Measurements from ENCODE around the gene CLCF1. TPM values are rescaled to one million over a fixed set of nuclear protein-coding genes. Genes with fewer than 3 reads are reported as not detected.
"Not testable (repeated sequence)": the region's sequence is repeated elsewhere in the genome, so short reads cannot be mapped to it uniquely, and the experiment has no call there.

Gene CLCF1
- total RNA-seq, 2 experiments from 2014 or later: 0.09 to 0.27 TPM

- peaks cover 75% of the 10 kb centered on the region for H3K4me1 Mint-ChIP-seq
- intact Hi-C loops (cut with DNase I, micrococcal nuclease): loop anchor here in 1 of 2 experiments (10.0 kb wide), 1 partner anchor 716 kb away; the partner anchor contains the start of gene CHKA
- ATAC-seq: peak; percentile 1
- peak overlapping the region; percentile 87 for H3K27ac Mint-ChIP-seq
- H3K9me3 Mint-ChIP-seq (ENCODE audit: low read depth): no peaks in the 10 kb centered on the region
- H3K36me3 Mint-ChIP-seq (ENCODE audit: low read depth): peaks cover 43% of the 10 kb centered on the region
- no peaks in the 10 kb centered on the region for H3K27me3 Mint-ChIP-seq
- ChIA-PET CTCF (interaction anchor here (0.6 to 2.1 kb wide), 9 partner anchors 10 to 141 kb away, joined by 3 to 10 read pairs (median 3); no protein-coding TSS in a partner anchor), POLR2A (interaction anchor here (0.9 to 3.0 kb wide), 2 partner anchors 10 to 28 kb away, joined by 3 to 13 read pairs; no protein-coding TSS in a partner anchor)
- peak; percentile 52 for DNase-seq
- H3K4me3 Mint-ChIP-seq: peak overlapping the region; percentile 85
These were observed 35.2 kb upstream of the CLCF1 start for GRCh38 chr11:67408437-67409200.

- DNase-seq (no peak), ATAC-seq (no peak)
- peak overlapping the region; percentile 85 for H3K4me3 Mint-ChIP-seq
- ChIA-PET POLR2A (interaction anchor here (0.6 to 3.0 kb wide), 4 partner anchors 11 to 43 kb away, joined by 3 to 13 read pairs (median 4); partner anchors contain the start of genes PTPRCAP and RPS6KB2), CTCF (interaction anchor here (0.6 to 2.1 kb wide), 8 partner anchors 10 to 100 kb away, joined by 3 to 10 read pairs (median 4); partner anchors contain the start of gene PITPNM1)
- H3K36me3 Mint-ChIP-seq (ENCODE audit: low read depth): peaks cover 43% of the 10 kb centered on the region
- H3K27me3 Mint-ChIP-seq: no peaks in the 10 kb centered on the region
- H3K27ac Mint-ChIP-seq: peak overlapping the region; percentile 87
- intact Hi-C loops (cut with DNase I, micrococcal nuclease): loop anchor here (1.0 to 10.0 kb wide), 3 partner anchors 9 to 717 kb away; partner anchors contain the start of gene CHKA (in 1 of the 2)
- H3K9me3 Mint-ChIP-seq (ENCODE audit: low read depth): no peaks in the 10 kb centered on the region
- H3K4me1 Mint-ChIP-seq: peaks cover 74% of the 10 kb centered on the region
These were observed 34.3 kb upstream of the CLCF1 start for GRCh38 chr11:67407688-67408163.

- no peak for ATAC-seq
- H3K27me3 Mint-ChIP-seq: no peaks in the 10 kb centered on the region
- peak overlapping the region; percentile 85 for H3K4me3 Mint-ChIP-seq
These were observed 33.7 kb upstream of the CLCF1 start for GRCh38 chr11:67406969-67407687.

GRCh38 chr11:67406420-67406968 lies 33.1 kb upstream of the CLCF1 start:
- intact Hi-C loops (cut with DNase I, micrococcal nuclease): loop anchor here (2.0 to 10.0 kb wide), 2 partner anchors 32 to 718 kb away; partner anchors contain the start of gene CHKA (in 1 of the 2)
- peak; percentile 18 for DNase-seq
- ChIA-PET CTCF (interaction anchor here (1.2 to 1.3 kb wide), 3 partner anchors 12 to 63 kb away, joined by 3 to 8 read pairs (median 4); no protein-coding TSS in a partner anchor), POLR2A (interaction anchor here (0.6 kb wide), 1 partner anchor 178 kb away, joined by 8 read pairs; no protein-coding TSS in a partner anchor)
- Mint-ChIP-seq H3K36me3 (ENCODE audit: low read depth) (peaks cover 43% of the 10 kb centered on the region), H3K9me3 (ENCODE audit: low read depth) (no peaks in the 10 kb centered on the region), H3K4me3 (peak overlapping the region; percentile 85), H3K27ac (peak overlapping the region; percentile 87), H3K27me3 (no peaks in the 10 kb centered on the region), H3K4me1 (peaks cover 65% of the 10 kb centered on the region)
- ATAC-seq: no peak

More at GRCh38 chr11:67406969-67407687, 33.7 kb upstream of the CLCF1 start:
- ChIA-PET CTCF (interaction anchor here (1.0 to 1.3 kb wide), 6 partner anchors 11 to 98 kb away, joined by 3 to 8 read pairs (median 4); partner anchors contain the start of gene PITPNM1), POLR2A (interaction anchor here (0.6 to 3.0 kb wide), 5 partner anchors 11 to 178 kb away, joined by 3 to 13 read pairs (median 4); partner anchors contain the start of genes PTPRCAP and RPS6KB2)
- H3K36me3 Mint-ChIP-seq (ENCODE audit: low read depth): peaks cover 43% of the 10 kb centered on the region
- H3K9me3 Mint-ChIP-seq (ENCODE audit: low read depth): no peaks in the 10 kb centered on the region
- intact Hi-C loops (cut with DNase I, micrococcal nuclease): loop anchor here (1.0 to 10.0 kb wide), 3 partner anchors 9 to 718 kb away; partner anchors contain the start of gene CHKA (in 1 of the 2)
- peaks cover 71% of the 10 kb centered on the region for H3K4me1 Mint-ChIP-seq
- peak overlapping the region; percentile 87 for H3K27ac Mint-ChIP-seq
- DNase-seq: peak; percentile 61

- intact Hi-C loops (cut with DNase I, micrococcal nuclease): loop anchor here (2.0 to 10.0 kb wide), 2 partner anchors 33 to 719 kb away; partner anchors contain the start of gene CHKA (in 1 of the 2)
- peaks cover 45% of the 10 kb centered on the region for H3K36me3 Mint-ChIP-seq (ENCODE audit: low read depth)
- H3K27me3 Mint-ChIP-seq: no peaks in the 10 kb centered on the region
These were observed 32.4 kb upstream of the CLCF1 start for GRCh38 chr11:67405688-67406339.

GRCh38 chr11:67405196-67405567 lies 31.8 kb upstream of the CLCF1 start:
- intact Hi-C loops (cut with DNase I, micrococcal nuclease): loop anchor here in 1 of 2 experiments (10.0 kb wide), 1 partner anchor 720 kb away; the partner anchor contains the start of gene CHKA
- Mint-ChIP-seq H3K4me3 (peak overlapping the region; percentile 85), H3K36me3 (ENCODE audit: low read depth) (peaks cover 50% of the 10 kb centered on the region), H3K4me1 (peaks cover 58% of the 10 kb centered on the region), H3K27me3 (no peaks in the 10 kb centered on the region), H3K27ac (peak overlapping the region; percentile 87), H3K9me3 (ENCODE audit: low read depth) (no peaks in the 10 kb centered on the region)
- no peak for ATAC-seq
- ChIA-PET POLR2A (interaction anchor here (0.6 to 2.5 kb wide), 3 partner anchors 8 to 14 kb away, joined by 4 to 14 read pairs (median 6); partner anchors contain the start of gene RAD9A), CTCF (interaction anchor here (1.0 to 5.2 kb wide), 6 partner anchors 9 to 164 kb away, joined by 3 to 34 read pairs (median 4); partner anchors contain the start of gene POLD4)
- DNase-seq: peak; percentile 57

More at GRCh38 chr11:67405688-67406339, 32.4 kb upstream of the CLCF1 start:
- H3K27ac Mint-ChIP-seq: peak overlapping the region; percentile 87
- no peaks in the 10 kb centered on the region for H3K9me3 Mint-ChIP-seq (ENCODE audit: low read depth)
- DNase-seq (no peak), ATAC-seq (no peak)
- POLR2A ChIA-PET: interaction anchor here (2.5 kb wide), 1 partner anchor 14 kb away, joined by 14 read pairs; no protein-coding TSS in a partner anchor
- H3K4me1 Mint-ChIP-seq: peaks cover 58% of the 10 kb centered on the region
- H3K4me3 Mint-ChIP-seq: peak overlapping the region; percentile 85
- CTCF ChIA-PET: interaction anchor here (1.0 to 5.2 kb wide), 5 partner anchors 10 to 165 kb away, joined by 3 to 34 read pairs (median 4); partner anchors contain the start of gene POLD4

- Mint-ChIP-seq H3K4me3 (peak overlapping the region; percentile 85), H3K9me3 (ENCODE audit: low read depth) (no peaks in the 10 kb centered on the region), H3K4me1 (peaks cover 58% of the 10 kb centered on the region), H3K36me3 (ENCODE audit: low read depth) (peaks cover 49% of the 10 kb centered on the region), H3K27ac (peak overlapping the region; percentile 87), H3K27me3 (no peaks in the 10 kb centered on the region)
- ChIA-PET POLR2A (interaction anchor here (0.6 to 2.5 kb wide), 5 partner anchors 9 to 63 kb away, joined by 3 to 14 read pairs (median 4); partner anchors contain the start of gene RAD9A), CTCF (interaction anchor here (1.0 to 5.2 kb wide), 11 partner anchors 9 to 164 kb away, joined by 3 to 34 read pairs (median 5); partner anchors contain the start of genes PITPNM1, POLD4 and RAD9A)
- ATAC-seq (peak; percentile 1), DNase-seq (peak; percentile 78)
- intact Hi-C loops (cut with DNase I, micrococcal nuclease): loop anchor here (5.0 to 10.0 kb wide), 4 partner anchors 83 to 720 kb away; partner anchors contain the start of genes CHKA (in 1 of the 2) and KDM2A (in 1 of the 2)
These were observed 31.3 kb upstream of the CLCF1 start for GRCh38 chr11:67404515-67405195.

GRCh38 chr11:67403085-67403484 lies 29.7 kb upstream of the CLCF1 start:
- POLR2A ChIA-PET: interaction anchor here (0.7 to 2.5 kb wide), 3 partner anchors 9 to 16 kb away, joined by 3 to 14 read pairs (median 3); no protein-coding TSS in a partner anchor
- H3K4me1 Mint-ChIP-seq: peaks cover 55% of the 10 kb centered on the region

More at GRCh38 chr11:67403085-67403484, 29.7 kb upstream of the CLCF1 start:
- H3K4me3 Mint-ChIP-seq: peak overlapping the region; percentile 85
- not testable (repeated sequence) for H3K27me3 Mint-ChIP-seq; H3K9me3 Mint-ChIP-seq (ENCODE audit: low read depth); ATAC-seq
- CTCF ChIA-PET: interaction anchor here (1.0 to 5.2 kb wide), 8 partner anchors 10 to 103 kb away, joined by 3 to 34 read pairs (median 6); partner anchors contain the start of genes PITPNM1, RAD9A and RPS6KB2
- intact Hi-C loops (cut with DNase I, micrococcal nuclease): loop anchor here (1.0 to 10.0 kb wide), 8 partner anchors 18 to 722 kb away; partner anchors contain the start of genes CHKA (in 1 of the 2), KDM2A (in 1 of the 2) and NDUFV1 (in 1 of the 2)
- DNase-seq: peak; percentile 28
- H3K36me3 Mint-ChIP-seq (ENCODE audit: low read depth): peaks cover 54% of the 10 kb centered on the region
- H3K27ac Mint-ChIP-seq: peak overlapping the region; percentile 87

Data from activated CD4-positive, alpha-beta T cell treated with anti-CD3 and anti-CD28 coated beads for 36 hours (primary cell).